ENCODE measurements around the gene CELSR1. TPM values are rescaled to one million over a fixed set of nuclear protein-coding genes. Genes with fewer than 3 reads are reported as not detected.

CELSR1 gene
- total RNA-seq, 3 donors from 2014 or later (not counting 1 experiment from before 2014, with no cell fraction given), result 0.89 to 3.9 (median 1.9) TPM

- WGBS (ENCODE audit: insufficient coverage), result 94% methylated on average over 16 of the region's 16 CpGs
Measured at GRCh38 chr22:46407748-46408147, 129.7 kb downstream of the CELSR1 start.

GRCh38 chr22:46406791-46407190 lies 130.6 kb downstream of the CELSR1 start:
- WGBS (ENCODE audit: insufficient coverage), result 95% methylated on average over 15 of the region's 15 CpGs
- intact Hi-C loops (cut with micrococcal nuclease), result no loop called here
- Histone ChIP-seq H3K4me3 (ENCODE audit: low read length) (no peak overlapping the region), H3K27me3 (ENCODE audit: control insufficient read depth, insufficient read depth, low read length) (no peaks in the 10 kb centered on the region), H3K4me1 (ENCODE audit: control insufficient read depth, insufficient read depth, low read length) (peaks cover 29% of the 10 kb centered on the region), H3K9me3 (ENCODE audit: control insufficient read depth, insufficient read depth, low read length) (no peaks in the 10 kb centered on the region), H3K36me3 (ENCODE audit: control insufficient read depth, insufficient read depth, low read length) (no peaks in the 10 kb centered on the region), H3K27ac (ENCODE audit: low read length) (no peak overlapping the region)
- TF ChIP-seq CTCF (IDR thresholded peaks at IDR 0.05), result no peak
- Mint-ChIP-seq H3K36me3 (no peaks in the 10 kb centered on the region), H3K4me1 (peaks cover 21 to 27% of the 10 kb centered on the region in 2 donors), H3K4me3 (no peak overlapping the region), H3K27me3 (ENCODE audit: low read depth in 2 of 2) (peaks cover 9 to 19% of the 10 kb centered on the region in 2 donors), H3K27ac (no peak overlapping the region), H3K9me3 (no peaks in the 10 kb centered on the region)
- ATAC-seq, result no peak
- DNase-seq, result no peak

More at GRCh38 chr22:46407748-46408147, 129.7 kb downstream of the CELSR1 start:
- Histone ChIP-seq H3K9me3 (ENCODE audit: control insufficient read depth, insufficient read depth, low read length) (no peaks in the 10 kb centered on the region), H3K4me1 (ENCODE audit: control insufficient read depth, insufficient read depth, low read length) (peaks cover 23% of the 10 kb centered on the region), H3K36me3 (ENCODE audit: control insufficient read depth, insufficient read depth, low read length) (no peaks in the 10 kb centered on the region), H3K27ac (ENCODE audit: low read length) (no peak overlapping the region), H3K4me3 (ENCODE audit: low read length) (no peak overlapping the region), H3K27me3 (ENCODE audit: control insufficient read depth, insufficient read depth, low read length) (no peaks in the 10 kb centered on the region)
- peaks cover 14 to 20% of the 10 kb centered on the region in 2 donors for H3K27me3 Mint-ChIP-seq (ENCODE audit: low read depth in 2 of 2)
- no peak for TF ChIP-seq CTCF (IDR thresholded peaks at IDR 0.05)
- intact Hi-C loops (cut with micrococcal nuclease), result no loop called here
- no peaks in the 10 kb centered on the region for H3K9me3 Mint-ChIP-seq
- no peak for DNase-seq
- H3K4me3 Mint-ChIP-seq, result no peak overlapping the region
- H3K36me3 Mint-ChIP-seq, result no peaks in the 10 kb centered on the region
- no peak for ATAC-seq
- no peak overlapping the region for H3K27ac Mint-ChIP-seq
- peaks cover 14 to 20% of the 10 kb centered on the region in 2 donors for H3K4me1 Mint-ChIP-seq

DNA sequence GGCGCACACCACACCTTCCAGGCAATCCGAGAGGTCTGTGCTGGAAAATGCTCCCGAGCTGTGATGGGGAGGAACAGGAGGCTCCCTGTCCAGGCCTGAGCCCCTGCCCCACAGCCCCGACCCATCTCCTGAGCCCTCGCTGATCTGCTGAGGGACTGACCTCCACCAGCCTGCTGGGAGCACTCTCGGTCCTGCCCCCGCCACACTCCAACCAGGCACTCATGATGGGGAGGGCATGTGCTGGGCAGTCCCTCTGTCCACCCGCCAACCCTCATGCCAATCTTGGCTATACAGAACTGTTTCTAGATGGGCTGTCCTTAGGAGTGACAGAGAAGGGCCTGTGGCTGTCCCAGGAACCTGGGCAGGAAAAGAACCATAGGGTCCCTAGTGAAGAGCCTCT lies 131.1 kb downstream of the CELSR1 start:
- H3K4me3 Mint-ChIP-seq, result no peak overlapping the region
- peaks cover 9 to 19% of the 10 kb centered on the region in 2 donors for H3K27me3 Mint-ChIP-seq (ENCODE audit: low read depth in 2 of 2)

More for the DNA sequence above, 131.1 kb downstream of the CELSR1 start:
- Mint-ChIP-seq H3K4me1 (peaks cover 21 to 27% of the 10 kb centered on the region in 2 donors), H3K27ac (no peak overlapping the region), H3K36me3 (no peaks in the 10 kb centered on the region), H3K9me3 (no peaks in the 10 kb centered on the region)
- TF ChIP-seq CTCF (IDR thresholded peaks at IDR 0.05), result no peak
- no peak for DNase-seq
- H3K27ac ChIP-seq (ENCODE audit: low read length), result no peak overlapping the region
- intact Hi-C loops (cut with micrococcal nuclease), result no loop called here
- H3K4me3 ChIP-seq (ENCODE audit: low read length), result no peak overlapping the region
- H3K9me3 ChIP-seq (ENCODE audit: control insufficient read depth, insufficient read depth, low read length), result no peaks in the 10 kb centered on the region
- peaks cover 34% of the 10 kb centered on the region for H3K4me1 ChIP-seq (ENCODE audit: control insufficient read depth, insufficient read depth, low read length)
- WGBS (ENCODE audit: insufficient coverage), result 94% methylated on average over 8 of the region's 8 CpGs
- no peaks in the 10 kb centered on the region for H3K27me3 ChIP-seq (ENCODE audit: control insufficient read depth, insufficient read depth, low read length)
- ATAC-seq, result no peak
- no peaks in the 10 kb centered on the region for H3K36me3 ChIP-seq (ENCODE audit: control insufficient read depth, insufficient read depth, low read length)

All from natural killer cell (primary cell).